K562 (cell line): ENCODE results near the gene SULT1E1. TPM values are rescaled to one million over a fixed set of nuclear protein-coding genes. Genes with fewer than 3 reads are reported as not detected.
A peak's percentile ranks its signal among the peaks of the same experiment; 100 is the strongest.

Source experiments
- ATAC-seq: fragments of 200-7000 bp; cut with Tn5 transposase; 3 replicates; pipeline ENCODE4 v1.9.1; 2020; ENCODE audit warnings: moderate library complexity
- BruUV-seq: library from RNA; stranded (reverse); fragments of 400-500 nt; replicated peaks from 2 replicates; lab custom pipeline; 2021; lab: Mats Ljungman, UMichigan
- CTCF ChIA-PET: fragments of 300-600 bp; formaldehyde crosslinking; extraction: SDS; loops from one replicate; lab custom pipeline; 2021; ENCODE audit warnings: low intra/inter-chr PET ratio; lab: Yijun Ruan, JAX
- POLR2A ChIA-PET: fragments of 300-600, 350-650 bp; sonication (Branson Sonifier 250); formaldehyde crosslinking; extraction: SDS; loops from one replicate; lab custom pipeline; 2021; ENCODE audit warnings: antibody characterized with exemption, inconsistent platforms; lab: Yijun Ruan, JAX
- DNase-seq, 4 experiments: peaks; one replicate each; pipeline versions ENCODE4 v3.0.0 to v3.0.0-alpha.2; 2011 to 2018; ENCODE audit warnings: low spot score in 3 of 4, mixed read lengths in 3 of 4; ENCODE audit errors: extremely low read depth in 1 of 4
- FAIRE-seq: peaks from 2 replicates; lab custom pipeline; 2011; peaks lifted over from hg19 to GRCh38; lab: Jason Lieb, UNC
- H2AFZ ChIP-seq: 2 replicates; pipeline ENCODE4 v1.6.0; 2011; ENCODE audit warnings: low read depth, low read length, control low read depth, inconsistent platforms
- H3K27ac ChIP-seq: fragments of 200-600 bp; 3 replicates; pipeline ENCODE4 v1.8.0; 2011; ENCODE audit warnings: low read depth, mild to moderate bottlenecking, control low read depth, inconsistent platforms, low read length, moderate library complexity, mixed read lengths; ENCODE audit errors: extremely low read depth
- H3K27me3 ChIP-seq, 2 experiments: fragments of 300-600 bp in 1 of 2; 2 replicates in 1 of 2; 3 replicates in 1 of 2; pipeline versions ENCODE4 v1.6.0 to v1.8.0; 2011; ENCODE audit warnings: inconsistent platforms in 2 of 2, low read length in 2 of 2, mild to moderate bottlenecking in 1 of 2, mixed read lengths in 1 of 2, moderate library complexity in 1 of 2; ENCODE audit not compliant: control insufficient read depth in 2 of 2, insufficient read depth in 2 of 2
- H3K36me3 ChIP-seq: fragments of 300-600 bp; 3 replicates; pipeline ENCODE4 v1.8.0; 2011; ENCODE audit warnings: mild to moderate bottlenecking, low read length, inconsistent platforms; ENCODE audit not compliant: control insufficient read depth, insufficient read depth
- H3K4me1 ChIP-seq, 2 experiments: fragments of 200-600 bp in 1 of 2; replicated peaks in 1 of 2; 2 replicates in 1 of 2; 3 replicates in 1 of 2; pipeline versions ENCODE4 v1.5.1 to v1.8.0; 2011; ENCODE audit warnings: inconsistent platforms in 2 of 2, low read length in 2 of 2, mild to moderate bottlenecking in 1 of 2, mixed read lengths in 1 of 2, moderate library complexity in 1 of 2; ENCODE audit not compliant: control insufficient read depth in 2 of 2, insufficient read depth in 2 of 2
- H3K4me2 ChIP-seq: 2 replicates; pipeline ENCODE4 v1.6.1; 2011; ENCODE audit warnings: low read length, control low read depth, inconsistent platforms, mixed read lengths; ENCODE audit not compliant: insufficient read depth
- H3K4me3 ChIP-seq: fragments of 200-600 bp; sonication (generic), shearing (Covaris generic); 2 replicates; pipeline ENCODE4 v1.5.1; 2016; ENCODE audit warnings: control low read depth, inconsistent platforms
- H3K79me2 ChIP-seq: fragments of 200-600 bp; 3 replicates; pipeline ENCODE4 v1.8.0; 2011; ENCODE audit warnings: low read length, inconsistent platforms; ENCODE audit not compliant: control insufficient read depth, insufficient read depth
- H3K9ac ChIP-seq, 2 experiments: 2 replicates each; pipeline versions ENCODE4 v1.6.0 to v1.6.1; 2011; ENCODE audit warnings: low read depth in 2 of 2, low read length in 2 of 2, control low read depth in 1 of 2, inconsistent platforms in 1 of 2, mild to moderate bottlenecking in 1 of 2, mixed read lengths in 1 of 2; ENCODE audit not compliant: insufficient read depth in 1 of 2
- H3K9me1 ChIP-seq: one replicate; pipeline ENCODE4 v1.6.0; 2011; ENCODE audit warnings: inconsistent platforms, mild to moderate bottlenecking, low read length, moderate library complexity; ENCODE audit not compliant: control insufficient read depth, insufficient read depth
- H3K9me3 ChIP-seq: replicated peaks from 2 replicates; pipeline ENCODE4 v1.5.1; 2011; ENCODE audit warnings: low read depth, low read length, inconsistent platforms; ENCODE audit not compliant: control insufficient read depth, insufficient read depth
- H4K20me1 ChIP-seq: replicated peaks from 2 replicates; pipeline ENCODE4 v1.6.1; 2011; ENCODE audit warnings: low read length, inconsistent platforms, mixed read lengths; ENCODE audit not compliant: control insufficient read depth, insufficient read depth
- CREM ChIP-seq: IDR thresholded peaks from 2 replicates; pipeline ENCODE4 v1.6.1; 2014; ENCODE audit warnings: antibody characterized with exemption, low read depth
- E2F5 ChIP-seq: sonication (generic); formaldehyde crosslinking; IDR thresholded peaks from 2 replicates; pipeline ENCODE4 v1.8.0; 2022; ENCODE audit warnings: mild to moderate bottlenecking, missing genetic modification reagents
- ELF4 ChIP-seq: fragments of 450-650 bp; formaldehyde crosslinking; IDR thresholded peaks from 2 replicates; pipeline ENCODE4 v1.4.0; 2022; ENCODE audit warnings: missing genetic modification characterization
- FOXM1 ChIP-seq, 2 experiments: fragments of 450-650 bp in 1 of 2; sonication (generic) in 1 of 2; formaldehyde crosslinking in 1 of 2; IDR thresholded peaks; 2 replicates each; pipeline versions ENCODE4 v1.6.1 to v1.9.0; 2017 to 2022; ENCODE audit warnings: low read depth in 2 of 2, mild to moderate bottlenecking in 2 of 2, missing genetic modification reagents in 1 of 2, moderate library complexity in 1 of 2
- ILK ChIP-seq: fragments of 450-650 bp; IDR thresholded peaks from 2 replicates; pipeline ENCODE4 v1.6.1; 2016; ENCODE audit warnings: missing genetic modification characterization, low read depth, mild to moderate bottlenecking, missing compliant biosample characterization, moderate library complexity, borderline replicate concordance
- KAT2B ChIP-seq: IDR thresholded peaks from one replicate; pipeline ENCODE4 v1.6.1; 2012; ENCODE audit warnings: low read depth, mild to moderate bottlenecking, control low read depth, inconsistent platforms, low read length, moderate library complexity
- MTA1 ChIP-seq: fragments of 450-650 bp; IDR thresholded peaks from 2 replicates; pipeline ENCODE4 v1.6.1; 2017; ENCODE audit warnings: borderline replicate concordance
- SETDB1 ChIP-seq: IDR thresholded peaks from one replicate; pipeline ENCODE4 v1.6.1; 2012; ENCODE audit warnings: low read length, control low read depth, inconsistent platforms
- SIN3B ChIP-seq: fragments of 450-650 bp; IDR thresholded peaks from 2 replicates; pipeline ENCODE4 v1.6.1; 2017; ENCODE audit warnings: low read depth, mild to moderate bottlenecking, moderate library complexity
- TCF3 ChIP-seq: sonication (generic); formaldehyde crosslinking; IDR thresholded peaks from 2 replicates; pipeline ENCODE4 v1.4.0; 2020; ENCODE audit warnings: mild to moderate bottlenecking, missing genetic modification reagents
- USF2 ChIP-seq: sonication (generic); formaldehyde crosslinking; IDR thresholded peaks from 2 replicates; pipeline ENCODE4 v1.5.0; 2020; ENCODE audit warnings: missing genetic modification reagents
- ZNF318 ChIP-seq, 2 experiments: fragments of 450-650 bp; IDR thresholded peaks; 2 replicates each; pipeline ENCODE4 v1.6.1; 2016; ENCODE audit warnings: mild to moderate bottlenecking in 2 of 2, borderline replicate concordance in 1 of 2, low read depth in 1 of 2, moderate library complexity in 1 of 2
- WGBS: fragments of 100-300 bp; shearing (Covaris generic); methylation state at CpG from one replicate; pipeline ENCODE4 v1.1.6; 2016; ENCODE audit warnings: low coverage, mixed read lengths; ENCODE audit not compliant: insufficient coverage; ENCODE audit errors: missing lambda C conversion rate; 5-methylcytosine and 5-hydroxymethylcytosine counted together
- in situ Hi-C: fragments of 300-500 bp; cut with MboI; formaldehyde crosslinking; loops from 4 replicates; pipeline ENCODE4 v1.15.0; 2018; ENCODE audit warnings: inconsistent platforms, mixed read lengths
- intact Hi-C: fragments of 100-400 bp; cut with micrococcal nuclease; formaldehyde crosslinking; loops from 2 replicates; pipeline ENCODE4 v1.14.2; 2022
- polyA plus RNA-seq, 8 experiments: library from polyadenylated mRNA; depleted of rRNA in 4 of 8; stranded (reverse) in 5 of 8; unstranded in 3 of 8; fragments of >200 nt; fragmentation: Nextera tagmentation in 2 of 8; fragmentation: Illumina TruSeq in 1 of 8; extraction: Ambion mirVana in 2 of 8; extraction: Trizol in 1 of 8; gene quantifications; 2 replicates each; pipeline versions ENCODE4 v1.2.1 to v1.2.3, GENCODE V29; 2011 to 2014; ENCODE audit warnings: inconsistent platforms in 1 of 8, missing spikeins in 1 of 8
- total RNA-seq, 7 experiments: library from RNA; depleted of rRNA in 6 of 7; stranded (reverse); fragments of >200 nt in 6 of 7; fragmentation: Illumina TruSeq in 2 of 7; extraction: Trizol in 2 of 7; gene quantifications; 2 replicates each; pipeline versions ENCODE4 v1.2.1 to v1.2.3, GENCODE V29; 2011 to 2021; ENCODE audit warnings: low replicate concordance in 1 of 7

Gene SULT1E1
- total and polyA plus RNA-seq, 9 of the 15 experiments (the other 6 are each of a cell fraction or from before 2014, with no cell fraction given): not detected

GRCh38 chr4:69832326-69833030, 27.5 kb downstream of the SULT1E1 start:
- Histone ChIP-seq H3K9me3 (no peaks in the 10 kb centered on the region), H3K9me1 (no peaks in the 10 kb centered on the region), H3K79me2 (no peaks in the 10 kb centered on the region), H4K20me1 (no peaks in the 10 kb centered on the region), H2AFZ (no peak overlapping the region), H3K4me2 (no peak overlapping the region), H3K27me3 (no peaks in the 10 kb centered on the region), H3K4me3 (no peak overlapping the region), H3K36me3 (no peaks in the 10 kb centered on the region), H3K4me1 (no peaks in the 10 kb centered on the region; a peak in 1 of 5 replicates), H3K27ac (no peak overlapping the region), H3K9ac (no peak overlapping the region)
- no TSS peak for BruUV-seq
- ATAC-seq (no peak), FAIRE-seq (no peak), DNase-seq (no peak)
- 4% methylated on average over 10 of the region's 10 CpGs for WGBS
- intact Hi-C loops (no loop called here), in situ Hi-C loops (no loop called here)
- ChIA-PET CTCF (no interaction called here), POLR2A (no interaction called here)
- TF ChIP-seq USF2 (CRISPR knock-in tag) (no peak), ZNF318 (IDR thresholded peaks at IDR 0.05; ENCODE audit: borderline replicate concordance in 1 of 2, low read depth in 1 of 2) (no peak), E2F5 (CRISPR knock-in tag) (no peak), SIN3B (no peak), ILK (tag) (no peak), CREM (peak; percentile 6; the same call in 1 of the 2 replicates), MTA1 (no peak), ELF4 (CRISPR knock-in tag) (no peak), KAT2B (no peak), FOXM1 (IDR thresholded peaks at IDR 0.05; ENCODE audit: low read depth) (no peak), FOXM1 (CRISPR knock-in tag; IDR thresholded peaks at IDR 0.05; ENCODE audit: low read depth) (no peak), SETDB1 (no peak), TCF3 (CRISPR knock-in tag) (peak; percentile 59)
